GM06990 (cell line): ENCODE measurements around the gene RAB40C.

ENCODE experiments used
- DNase-seq: peaks from one replicate; pipeline ENCODE4 v3.0.0-alpha.2; 2011; ENCODE audit not compliant: insufficient read length; ENCODE audit errors: extremely low read depth
- H3K27me3 ChIP-seq: replicated peaks from 2 replicates; pipeline ENCODE4 v1.6.0; 2011; ENCODE audit warnings: low read length; ENCODE audit not compliant: control insufficient read depth, insufficient read depth
- H3K36me3 ChIP-seq: 2 replicates; pipeline ENCODE4 v1.5.1; 2011; ENCODE audit warnings: low read length; ENCODE audit not compliant: control insufficient read depth, insufficient read depth
- H3K4me3 ChIP-seq: replicated peaks from 2 replicates; pipeline ENCODE4 v1.5.1; 2011; ENCODE audit warnings: low read depth, mild to moderate bottlenecking, control low read depth, low read length
- CTCF ChIP-seq: IDR thresholded peaks from 2 replicates; pipeline ENCODE4 v1.5.1; 2011; ENCODE audit warnings: low read length, control low read depth, mild to moderate bottlenecking, inconsistent platforms; ENCODE audit not compliant: insufficient read depth, poor library complexity, severe bottlenecking

RAB40C gene

GRCh38 chr16:652454-653305 lies 62.8 kb downstream of the RAB40C start:
- no peak for TF ChIP-seq CTCF
- H3K36me3 ChIP-seq, result peaks cover 3% of the 10 kb centered on the region
- DNase-seq, result no peak
- no peaks in the 10 kb centered on the region for H3K27me3 ChIP-seq
- no peak overlapping the region for H3K4me3 ChIP-seq

- no peak for DNase-seq
- Histone ChIP-seq H3K4me3 (no peak overlapping the region), H3K36me3 (peaks cover 6% of the 10 kb centered on the region), H3K27me3 (no peaks in the 10 kb centered on the region)
- no peak for TF ChIP-seq CTCF
Observed at GRCh38 chr16:654034-654433, 64.2 kb downstream of the RAB40C start.

GRCh38 chr16:657487-657886 lies 67.6 kb downstream of the RAB40C start:
- Histone ChIP-seq H3K36me3 (peaks cover 7% of the 10 kb centered on the region), H3K27me3 (no peaks in the 10 kb centered on the region), H3K4me3 (no peak overlapping the region)
- no peak for DNase-seq
- no peak for TF ChIP-seq CTCF

GRCh38 chr16:658679-659571 lies 69.1 kb downstream of the RAB40C start:
- H3K36me3 ChIP-seq, result peaks cover 4% of the 10 kb centered on the region; the same call in 1 of the 2 replicates
- no peak overlapping the region for H3K4me3 ChIP-seq
- TF ChIP-seq CTCF, result peak; percentile 15
- H3K27me3 ChIP-seq, result no peaks in the 10 kb centered on the region
- DNase-seq, result no peak

- no peak for DNase-seq
- Histone ChIP-seq H3K4me3 (no peak overlapping the region), H3K36me3 (peaks cover 4% of the 10 kb centered on the region; the same call in 1 of the 2 replicates), H3K27me3 (no peaks in the 10 kb centered on the region)
- TF ChIP-seq CTCF, result no peak
Observed at GRCh38 chr16:659618-660017, 69.8 kb downstream of the RAB40C start.
